ENCODE measurements around the gene EPB42.
A peak's percentile ranks its signal among the peaks of the same experiment; 100 is the strongest.
"Not testable (repeated sequence)": the region's sequence is repeated elsewhere in the genome, so short reads cannot be mapped to it uniquely, and the experiment has no call there.

The EPB42 gene

DNA sequence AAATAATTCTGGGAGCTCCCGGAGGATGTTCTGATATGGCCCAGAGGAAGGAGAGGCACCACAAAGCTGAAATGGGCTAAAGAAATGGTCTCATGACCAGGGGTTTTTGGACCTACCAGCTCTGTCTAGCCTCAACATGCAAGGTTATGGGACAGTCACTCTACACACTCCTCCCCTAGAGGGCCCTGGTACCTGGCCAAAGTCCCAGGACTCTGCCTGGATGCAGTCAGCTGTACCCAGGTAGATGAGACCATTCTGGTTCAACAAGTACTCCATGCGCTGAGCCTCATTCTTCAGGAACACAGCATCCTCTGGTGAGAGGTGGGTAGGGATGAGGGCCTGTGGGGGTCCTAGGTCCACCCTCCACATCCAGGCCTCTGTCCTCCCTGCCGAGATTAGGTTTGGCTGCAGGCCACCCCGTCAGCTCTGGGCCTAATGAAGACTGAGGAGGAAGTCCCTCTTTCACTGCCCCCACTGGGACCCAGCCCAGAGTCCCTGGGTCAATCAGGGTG lies 9.5 kb downstream of the EPB42 start:
- no peak for DNase-seq

GRCh38 chr15:43210807-43211206 lies 10.0 kb downstream of the EPB42 start:
- no peak for DNase-seq

DNA sequence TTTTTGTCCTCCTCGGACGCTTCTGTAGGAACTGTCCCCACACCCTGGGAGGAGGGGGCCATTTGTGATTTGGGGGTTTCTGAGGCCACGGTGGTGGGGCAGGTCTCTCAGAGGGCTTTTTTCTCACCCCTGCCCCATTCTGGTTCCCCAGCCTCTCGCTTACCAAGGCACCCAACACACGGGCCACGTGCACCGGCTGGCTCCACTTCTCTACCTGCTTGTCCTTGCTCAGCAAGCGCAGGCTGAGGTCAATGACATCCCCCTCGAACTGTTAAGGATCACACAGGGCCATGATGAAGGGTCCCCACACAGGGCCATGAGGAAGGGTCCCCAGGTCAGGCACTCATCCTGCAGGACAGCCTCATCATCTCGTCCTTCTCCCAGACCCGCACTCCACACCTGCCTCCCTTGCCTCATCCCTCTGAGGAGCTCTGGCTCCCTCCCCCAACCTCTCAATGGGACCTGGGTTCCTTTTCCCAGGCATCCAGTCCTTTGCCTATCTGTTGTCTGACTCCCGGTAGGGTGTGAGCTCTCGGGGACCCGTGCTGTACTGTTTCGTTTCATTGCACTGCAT lies 10.6 kb downstream of the EPB42 start:
- DNase-seq = no peak

- DNase-seq = no peak
Observed at GRCh38 chr15:43209059-43209824, 11.6 kb downstream of the EPB42 start.

DNA sequence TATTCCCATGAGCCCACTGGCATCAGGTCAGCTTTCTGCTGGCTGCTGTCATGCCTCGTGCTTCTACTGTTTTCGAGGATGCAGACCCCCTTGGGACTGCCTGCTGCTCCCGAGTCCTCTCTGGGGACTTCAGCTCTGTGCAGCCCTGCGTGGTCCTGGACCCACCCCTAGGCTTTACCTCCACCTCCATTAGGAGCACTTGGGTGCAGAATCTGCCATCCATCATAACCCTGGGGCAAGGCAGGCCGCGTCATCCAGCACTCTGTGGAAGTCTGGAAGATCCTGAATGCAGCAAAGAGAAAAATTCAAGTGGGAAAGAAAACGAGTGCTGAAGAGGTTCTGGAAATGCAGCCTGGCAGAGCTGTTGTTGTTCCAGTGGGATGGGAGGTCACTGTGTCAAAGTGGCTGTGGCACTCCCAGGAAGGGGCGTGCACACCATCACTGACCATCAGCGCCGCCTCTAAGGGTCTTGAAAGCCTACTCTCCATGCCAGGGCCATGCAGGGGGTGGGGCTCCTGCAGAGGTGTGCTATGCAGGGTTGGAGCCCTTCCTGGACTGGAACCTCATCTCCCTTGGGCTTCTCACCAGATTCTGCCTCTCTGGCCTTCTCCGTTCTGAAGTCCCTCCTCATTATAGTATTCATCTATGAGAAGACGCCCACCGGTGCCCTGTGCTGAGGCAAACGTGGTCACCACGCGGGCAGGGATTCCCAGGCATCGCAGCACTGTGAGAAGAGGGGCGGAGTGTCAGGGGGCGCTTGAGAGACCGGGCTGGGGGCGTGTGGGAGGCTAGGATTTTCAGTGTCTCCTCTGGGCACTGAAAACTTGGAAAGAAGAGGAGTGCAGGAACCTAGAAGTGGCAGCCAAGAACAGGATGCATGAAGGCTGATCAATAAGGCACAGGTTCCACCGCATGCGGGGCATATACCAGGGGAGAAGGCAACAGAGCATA lies 12.5 kb downstream of the EPB42 start:
- DNase-seq = no peak

DNA sequence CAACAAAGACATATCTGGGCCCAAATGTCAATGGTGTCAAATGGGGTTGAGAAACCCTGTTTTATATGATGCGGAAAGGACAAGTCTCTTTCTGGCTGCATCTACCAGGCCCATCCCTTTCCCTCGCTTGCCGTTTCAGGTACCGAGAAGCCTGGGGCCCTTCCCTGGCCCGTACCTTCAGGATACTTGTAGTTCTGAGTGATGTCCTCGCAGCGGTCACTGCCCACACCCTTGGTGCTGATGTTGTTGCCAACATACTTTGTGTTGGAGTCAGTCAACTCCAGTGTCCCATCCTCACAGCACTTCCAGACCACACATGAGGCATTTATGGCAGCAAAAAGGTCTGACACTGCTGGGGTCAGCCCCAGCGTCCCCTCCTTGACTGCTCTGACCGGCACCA lies 13.8 kb downstream of the EPB42 start:
- no peak for DNase-seq

- no peak for DNase-seq
Observed at GRCh38 chr15:43206054-43206453, 14.8 kb downstream of the EPB42 start.

- peak; percentile 45 for DNase-seq
Observed at GRCh38 chr15:43204016-43204901, 16.6 kb downstream of the EPB42 start.

GRCh38 chr15:43199945-43200488 lies 20.8 kb downstream of the EPB42 start:
- DNase-seq = no peak

GRCh38 chr15:43198992-43199391 lies 21.8 kb downstream of the EPB42 start:
- DNase-seq = no peak

GRCh38 chr15:43198556-43198955 lies 22.3 kb downstream of the EPB42 start:
- DNase-seq = not testable (repeated sequence)

- not testable (repeated sequence) for DNase-seq
Observed at GRCh38 chr15:43197773-43198172, 23.0 kb downstream of the EPB42 start.

DNA sequence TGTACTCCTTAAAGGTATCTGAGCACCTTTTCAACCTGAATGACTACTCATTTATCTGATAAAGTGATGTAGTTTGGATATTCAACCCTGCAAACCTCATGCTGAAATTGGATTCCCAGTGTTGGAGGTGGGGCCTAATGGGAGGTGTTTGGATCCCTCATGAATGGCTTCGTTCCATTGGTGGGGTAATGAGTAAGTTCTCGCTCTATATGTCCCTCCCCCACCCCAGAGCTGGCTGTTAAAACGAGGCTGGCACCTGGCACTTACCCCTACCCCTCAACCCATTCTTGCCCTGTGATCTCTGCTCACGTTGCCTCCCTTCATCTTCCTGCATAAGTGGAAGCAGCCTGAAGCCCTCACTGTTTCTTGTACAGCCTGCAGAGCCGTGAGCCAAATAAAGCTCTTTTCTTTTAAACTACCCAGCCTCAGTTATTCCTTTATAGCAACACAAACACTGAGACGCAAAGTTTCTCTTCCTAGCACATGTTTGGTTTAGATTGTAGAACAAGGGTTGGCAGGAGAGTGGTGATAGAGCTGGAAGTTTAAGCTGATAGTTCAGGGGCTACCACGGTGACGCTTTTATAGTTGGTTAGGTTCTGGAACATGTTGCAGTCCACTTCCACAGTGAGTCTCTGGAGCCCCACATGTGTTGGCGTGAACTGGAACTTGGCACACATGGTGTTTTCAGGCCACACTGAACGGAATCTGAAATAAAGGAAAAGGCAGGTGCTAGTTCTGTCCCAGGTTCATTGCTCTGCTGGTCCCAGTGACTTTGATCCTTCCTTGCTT lies 23.9 kb downstream of the EPB42 start:
- no peak for DNase-seq

DNA sequence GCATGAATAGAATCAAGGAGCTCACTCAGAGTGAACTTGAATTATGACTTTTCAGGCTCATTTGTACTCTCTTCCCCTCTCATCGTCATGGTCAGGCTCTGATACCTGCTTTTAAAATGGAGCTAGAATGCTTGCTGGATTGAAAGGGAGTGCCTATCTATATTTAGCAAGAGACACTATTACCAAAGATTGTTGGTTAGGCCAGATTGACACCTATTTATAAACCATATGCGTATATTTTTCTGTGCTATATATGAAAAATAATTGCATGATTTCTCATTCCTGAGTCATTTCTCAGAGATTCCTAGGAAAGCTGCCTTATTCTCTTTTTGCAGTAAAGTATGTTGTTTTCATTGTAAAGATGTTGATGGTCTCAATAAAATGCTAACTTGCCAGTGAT lies 26.0 kb downstream of the EPB42 start:
- no peak for DNase-seq

DNA sequence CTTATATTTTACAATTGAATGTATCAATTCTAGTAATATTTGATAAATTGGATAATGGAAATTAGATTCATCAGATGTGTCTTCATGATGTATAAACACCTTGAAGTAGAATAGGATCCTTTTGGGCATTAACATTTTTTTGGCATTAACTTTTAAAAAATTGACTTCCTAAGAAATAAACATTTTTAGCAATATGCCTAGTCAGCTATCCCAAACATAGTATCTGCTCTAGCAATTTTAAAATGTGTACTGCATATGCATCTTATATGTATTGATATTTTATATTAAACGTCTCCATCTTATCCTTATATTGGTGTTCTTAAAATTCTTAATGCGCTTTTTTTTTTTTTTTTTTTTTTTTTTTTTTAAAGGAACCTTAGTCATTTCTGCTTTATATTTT lies 27.1 kb downstream of the EPB42 start:
- no peak for DNase-seq

GRCh38 chr15:43190178-43190577 lies 30.6 kb downstream of the EPB42 start:
- no peak for DNase-seq

DNA sequence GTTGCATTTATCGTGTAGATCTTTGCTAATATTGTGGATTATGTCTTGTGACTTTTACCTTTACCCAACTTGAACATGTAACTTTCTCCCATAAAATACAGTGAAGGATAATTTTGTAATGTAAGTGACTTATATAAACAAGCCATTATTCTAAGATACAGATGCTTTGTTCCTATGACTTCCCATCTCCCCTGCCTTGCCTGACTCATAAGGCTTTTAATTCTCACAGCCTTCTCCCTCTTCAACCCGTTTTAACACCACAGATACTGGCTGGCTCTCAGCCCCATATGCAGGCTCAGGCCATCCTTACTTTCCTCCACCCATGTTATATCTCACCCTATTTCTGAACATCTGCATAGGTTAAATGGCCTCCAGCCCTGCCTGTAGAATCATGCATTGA lies 31.5 kb downstream of the EPB42 start:
- DNase-seq = no peak

DNA sequence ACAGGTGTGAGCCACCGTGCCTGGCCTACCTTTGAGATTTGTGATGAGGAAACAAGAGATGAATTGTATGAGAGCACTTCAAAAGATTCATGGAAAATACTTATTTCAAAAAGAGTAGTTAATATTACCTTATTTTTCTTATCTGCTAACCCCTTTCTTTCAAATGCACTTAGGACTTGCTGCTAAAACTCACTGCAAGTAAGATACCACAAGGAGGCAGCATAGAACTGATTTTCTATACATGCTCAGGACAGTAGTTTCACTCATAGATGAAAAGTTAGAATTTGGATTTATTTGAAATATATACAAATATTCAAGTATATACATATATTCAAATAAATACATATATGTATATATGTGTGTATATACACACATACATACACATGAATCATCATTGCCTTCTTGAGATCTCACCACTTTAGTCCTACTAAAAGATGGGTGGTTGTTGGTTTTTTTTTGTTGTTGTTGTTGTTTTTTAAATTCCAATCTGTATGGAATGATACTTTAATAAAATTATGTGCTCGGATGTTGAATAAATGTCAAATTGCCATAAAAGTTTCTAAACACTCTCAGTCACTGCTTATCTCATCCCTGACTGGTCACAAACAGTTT lies 33.2 kb downstream of the EPB42 start:
- DNase-seq = no peak

GRCh38 chr15:43186003-43186353 lies 34.8 kb downstream of the EPB42 start:
- no peak for DNase-seq

DNA sequence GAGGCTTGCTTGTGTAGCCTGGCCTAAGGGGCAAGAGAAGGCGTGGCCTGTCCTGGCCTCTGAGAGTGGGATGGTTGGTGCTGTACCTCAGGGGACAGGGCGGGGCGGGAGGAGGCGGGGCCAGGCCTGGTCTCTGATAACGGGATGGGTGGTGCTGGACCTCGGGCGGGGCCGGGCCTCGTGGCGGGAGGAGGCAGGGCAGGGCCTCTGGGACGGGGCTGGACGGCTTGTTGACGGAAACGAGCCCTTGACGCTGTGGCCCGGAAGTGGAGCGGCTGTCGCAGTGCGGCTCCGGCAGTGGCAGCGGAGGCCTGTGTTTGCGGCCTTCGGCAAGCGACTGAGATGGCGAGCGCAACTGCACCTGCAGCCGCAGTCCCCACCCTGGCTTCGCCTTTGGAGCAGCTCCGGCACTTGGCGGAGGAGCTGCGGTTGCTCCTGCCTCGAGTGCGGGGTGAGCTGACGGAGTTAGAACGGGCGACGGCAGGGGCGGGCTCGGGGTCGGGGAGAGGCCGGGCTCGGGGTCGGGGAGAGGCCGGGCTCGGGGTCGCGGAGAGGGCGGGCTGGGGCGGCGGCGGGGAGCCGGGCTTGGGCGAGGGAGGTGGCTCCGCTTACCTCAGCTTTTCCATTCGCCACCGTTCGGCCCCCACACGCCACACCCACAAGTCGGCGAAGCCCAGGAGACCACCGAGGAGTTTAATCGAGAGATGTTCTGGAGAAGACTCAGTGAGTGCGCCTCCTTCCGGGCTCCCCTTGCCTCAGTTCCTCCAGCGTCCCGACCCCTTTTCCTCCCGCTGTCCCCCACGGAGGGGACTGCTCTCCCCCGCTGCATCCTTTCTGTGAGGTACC lies 35.4 kb downstream of the EPB42 start, which contains the start of gene CCNDBP1:
Gene CCNDBP1, plus strand, starts transcription at position 247 of the 846 bp plus-strand sequence. Its CDS starts 96 bp downstream, at position 343.
- peak; percentile 89 for DNase-seq
